H1 (cell line): ENCODE results near the gene HBS1L. TPM values are rescaled to one million over a fixed set of nuclear protein-coding genes. Genes with fewer than 3 reads are reported as not detected.

ENCODE experiments used
- CTCF ChIA-PET: fragments of 300-600 bp; sonication (Branson Sonifier 250); formaldehyde crosslinking; loops from one replicate; lab custom pipeline; 2021; ENCODE audit not compliant: partially characterized antibody; lab: Charles Lee
- POLR2A ChIA-PET: fragments of 300-600 bp; sonication (Branson Sonifier 250); formaldehyde crosslinking; loops from one replicate; lab custom pipeline; 2021; ENCODE audit warnings: inconsistent platforms; ENCODE audit not compliant: partially characterized antibody; lab: Charles Lee
- DNase-seq, 2 experiments: peaks; one replicate each; pipeline versions ENCODE4 v3.0.0 to v3.0.0-alpha.2; 2010 to 2022; ENCODE audit warnings: low spot score in 2 of 2, low read depth in 1 of 2, mixed read lengths in 1 of 2
- FAIRE-seq: peaks from 2 replicates; lab custom pipeline; 2011; peaks lifted over from hg19 to GRCh38; lab: Jason Lieb, UNC
- H2AFZ ChIP-seq: 2 replicates; pipeline ENCODE4 v1.8.1; 2012; ENCODE audit warnings: low read length, inconsistent platforms
- H2AK5ac ChIP-seq: 2 replicates; pipeline ENCODE4 v1.6.1; 2013; ENCODE audit warnings: low read depth, low read length
- H2BK120ac ChIP-seq: replicated peaks from 2 replicates; pipeline ENCODE3; 2013; ENCODE audit warnings: low read depth, low read length, inconsistent platforms
- H2BK12ac ChIP-seq: 2 replicates; pipeline ENCODE4 v1.6.1; 2013; ENCODE audit warnings: low read depth, low read length
- H2BK15ac ChIP-seq: 2 replicates; pipeline ENCODE4 v1.6.1; 2013; ENCODE audit warnings: low read length
- H2BK20ac ChIP-seq: 2 replicates; pipeline ENCODE4 v1.6.1; 2013; ENCODE audit warnings: low read length
- H2BK5ac ChIP-seq: 2 replicates; pipeline ENCODE4 v1.6.1; 2013; ENCODE audit warnings: low read depth, low read length
- H3K14ac ChIP-seq: 2 replicates; pipeline ENCODE4 v1.6.1; 2013; ENCODE audit warnings: inconsistent platforms; ENCODE audit not compliant: insufficient read length
- H3K18ac ChIP-seq: 2 replicates; pipeline ENCODE4 v1.6.1; 2013; ENCODE audit warnings: low read length; ENCODE audit errors: extremely low read depth
- H3K23ac ChIP-seq: 2 replicates; pipeline ENCODE4 v1.6.1; 2013; ENCODE audit warnings: inconsistent platforms; ENCODE audit not compliant: insufficient read length
- H3K23me2 ChIP-seq: 2 replicates; pipeline ENCODE4 v1.6.1; 2013; ENCODE audit warnings: low read depth, low read length
- H3K27ac ChIP-seq: 2 replicates; pipeline ENCODE4 v1.6.1; 2011; ENCODE audit warnings: low read depth, low read length, inconsistent platforms
- H3K27me3 ChIP-seq, 4 experiments: replicated peaks in 1 of 4; 1 replicate in 1 of 4; 2 replicates in 3 of 4; pipeline versions ENCODE4 v1.6.1 to v1.8.1; 2011 to 2013; ENCODE audit warnings: low read length in 3 of 4, mild to moderate bottlenecking in 3 of 4, inconsistent platforms in 2 of 4, mixed read lengths in 2 of 4, moderate library complexity in 1 of 4; ENCODE audit not compliant: control insufficient read depth in 3 of 4, insufficient read depth in 3 of 4; ENCODE audit errors: extremely low read depth in 1 of 4
- H3K36me3 ChIP-seq, 4 experiments: 2 replicates each; pipeline versions ENCODE4 v1.6.1 to v1.8.1; 2011 to 2013; ENCODE audit warnings: mild to moderate bottlenecking in 4 of 4, low read length in 3 of 4, moderate library complexity in 2 of 4, control low read depth in 1 of 4, inconsistent platforms in 1 of 4; ENCODE audit not compliant: insufficient read depth in 4 of 4, control insufficient read depth in 2 of 4
- H3K4ac ChIP-seq: replicated peaks from 2 replicates; pipeline ENCODE3; 2013; ENCODE audit warnings: low read length, low read depth, mixed read lengths, inconsistent platforms; ENCODE audit not compliant: insufficient read length
- H3K4me1 ChIP-seq, 4 experiments: replicated peaks in 1 of 4; 1 replicate in 1 of 4; 2 replicates in 3 of 4; pipeline versions ENCODE4 v1.6.1 to v1.8.1; 2011 to 2013; ENCODE audit warnings: low read length in 3 of 4, inconsistent platforms in 2 of 4, mixed read lengths in 1 of 4; ENCODE audit not compliant: insufficient read depth in 4 of 4, control insufficient read depth in 3 of 4
- H3K4me2 ChIP-seq, 2 experiments: 2 replicates each; pipeline versions ENCODE4 v1.6.1 to v1.8.1; 2011 to 2013; ENCODE audit warnings: low read depth in 2 of 2, low read length in 2 of 2, control low read depth in 1 of 2, inconsistent platforms in 1 of 2, mild to moderate bottlenecking in 1 of 2; ENCODE audit not compliant: insufficient read depth in 1 of 2
- H3K4me3 ChIP-seq, 4 experiments: fragments of 200-600, 300-600 bp in 1 of 4; sonication (generic), shearing (Covaris generic), sonication (Bioruptor Twin) in 1 of 4; 2 replicates each; pipeline versions ENCODE4 v1.5.1 to v1.8.1; 2011 to 2016; ENCODE audit warnings: low read length in 4 of 4, low read depth in 3 of 4, control low read depth in 2 of 4, inconsistent platforms in 2 of 4, mild to moderate bottlenecking in 2 of 4, mixed read lengths in 1 of 4, moderate library complexity in 1 of 4; ENCODE audit not compliant: insufficient read depth in 2 of 4; ENCODE audit errors: extremely low read depth in 1 of 4
- H3K56ac ChIP-seq: replicated peaks from 2 replicates; pipeline ENCODE3; 2013; ENCODE audit warnings: low read depth, mild to moderate bottlenecking, mixed read lengths, low read length, inconsistent platforms; ENCODE audit not compliant: insufficient read length
- H3K79me1 ChIP-seq: 2 replicates; pipeline ENCODE4 v1.6.1; 2013; ENCODE audit warnings: low read depth, low read length, control low read depth
- H3K79me2 ChIP-seq, 2 experiments: 2 replicates each; pipeline versions ENCODE4 v1.6.1 to v1.8.1; 2012 to 2013; ENCODE audit warnings: low read length in 2 of 2, mild to moderate bottlenecking in 2 of 2, inconsistent platforms in 1 of 2; ENCODE audit not compliant: insufficient read depth in 2 of 2, control insufficient read depth in 1 of 2
- H3K9ac ChIP-seq, 4 experiments: replicated peaks in 1 of 4; 1 replicate in 1 of 4; 2 replicates in 3 of 4; pipeline versions ENCODE4 v1.6.1 to v1.8.1; 2011 to 2013; ENCODE audit warnings: low read depth in 3 of 4, low read length in 3 of 4, control low read depth in 2 of 4, mild to moderate bottlenecking in 2 of 4, moderate library complexity in 2 of 4, inconsistent platforms in 1 of 4; ENCODE audit errors: extremely low read depth in 1 of 4
- H3K9me3 ChIP-seq, 2 experiments: 2 replicates each; pipeline versions ENCODE4 v1.6.1 to v1.8.1; 2012 to 2013; ENCODE audit warnings: mild to moderate bottlenecking in 2 of 2, moderate library complexity in 2 of 2, control low read depth in 1 of 2, inconsistent platforms in 1 of 2, low read depth in 1 of 2, low read length in 1 of 2, mixed read lengths in 1 of 2; ENCODE audit not compliant: insufficient read depth in 2 of 2
- H4K20me1 ChIP-seq, 2 experiments: replicated peaks in 1 of 2; 2 replicates each; pipeline versions ENCODE3 to v1.8.1; 2011 to 2013; ENCODE audit warnings: inconsistent platforms in 2 of 2, low read length in 2 of 2, mild to moderate bottlenecking in 1 of 2; ENCODE audit not compliant: insufficient read depth in 2 of 2, control insufficient read depth in 1 of 2
- H4K5ac ChIP-seq: 2 replicates; pipeline ENCODE4 v1.6.1; 2013; ENCODE audit warnings: low read length, low read depth, mixed read lengths, inconsistent platforms; ENCODE audit not compliant: insufficient read length
- H4K8ac ChIP-seq: 2 replicates; pipeline ENCODE4 v1.8.0; 2013; ENCODE audit warnings: mild to moderate bottlenecking, moderate library complexity, low read length, inconsistent platforms; ENCODE audit not compliant: insufficient read depth; ENCODE audit errors: extremely low read depth
- H4K91ac ChIP-seq: replicated peaks from 2 replicates; pipeline ENCODE3; 2013; ENCODE audit warnings: low read length, mixed read lengths, inconsistent platforms; ENCODE audit not compliant: insufficient read length
- CHD2 ChIP-seq: IDR thresholded peaks from 2 replicates; pipeline ENCODE4 v1.6.1; 2012; ENCODE audit warnings: low read length, improper control_type of control experiment
- E2F6 ChIP-seq: IDR thresholded peaks from 2 replicates; pipeline ENCODE4 v1.6.1; 2012; ENCODE audit warnings: inconsistent platforms
- PHF8 ChIP-seq: fragments of 200-600 bp; sonication (generic); conservative IDR thresholded peaks from 2 replicates; pipeline ENCODE4 v1.7.1; 2012; ENCODE audit warnings: low read depth, mild to moderate bottlenecking, inconsistent platforms, low read length, moderate library complexity
- USF2 ChIP-seq: IDR thresholded peaks from 2 replicates; pipeline ENCODE4 v1.6.1; 2011; ENCODE audit warnings: low read length, improper control_type of control experiment
- WGBS, 2 experiments: shearing (Covaris generic) in 1 of 2; methylation state at CpG; one replicate each; pipeline versions ENCODE4 v1.1.6 to v1.1.7; 2013 to 2015; ENCODE audit warnings: low lambda C conversion rate in 2 of 2, mixed read lengths in 2 of 2, inconsistent platforms in 1 of 2, low coverage in 1 of 2, missing lambda C conversion rate in 1 of 2; ENCODE audit not compliant: insufficient replicate concordance in 2 of 2, insufficient coverage in 1 of 2, insufficient read length in 1 of 2; ENCODE audit errors: extremely low coverage in 1 of 2, missing lambda C conversion rate in 1 of 2; 5-methylcytosine and 5-hydroxymethylcytosine counted together
- polyA plus RNA-seq, 7 experiments: library from polyadenylated mRNA; depleted of rRNA in 3 of 7; stranded (reverse) in 5 of 7; unstranded in 2 of 7; fragments of >200 nt in 5 of 7; fragments of 200-250 nt in 2 of 7; gene quantifications; 1 replicate in 5 of 7; 2 replicates in 1 of 7; 4 replicates in 1 of 7; pipeline versions ENCODE4 v1.2.1 to v1.2.3, GENCODE V29; 2011 to 2013; ENCODE audit warnings: missing spikeins in 2 of 7, mixed read lengths in 2 of 7
- total RNA-seq: library from RNA; stranded (reverse); fragmentation: NEBNext Ultra II Directional; extraction: Animal tissue kit (Norgen Biotek cat#: 25700); gene quantifications from 2 replicates; pipeline ENCODE4 v1.2.1, GENCODE V29; 2021

HBS1L gene
- total and polyA plus RNA-seq, 2 of the 8 experiments (the other 6 are each of a cell fraction or from before 2014, with no cell fraction given): 28.1 to 97.1 TPM

GRCh38 chr6:135048915-135049314 is 5.7 kb downstream of the HBS1L start:
- no peak for TF ChIP-seq CHD2
- TF ChIP-seq E2F6: no peak
- no peak for TF ChIP-seq USF2
- no peak for TF ChIP-seq PHF8
- WGBS, 2 experiments: 100% methylated on average over 2 of the region's 2 CpGs; no CpG with 5 or more reads in 1 of the 2 experiments
- no peak for FAIRE-seq

More at GRCh38 chr6:135048915-135049314, 5.7 kb downstream of the HBS1L start:
- no peak overlapping the region for H2BK15ac ChIP-seq
- H3K27ac ChIP-seq: no peak overlapping the region
- no peak overlapping the region for H4K91ac ChIP-seq
- H2BK20ac ChIP-seq: no peak overlapping the region
- no peak overlapping the region for H2AFZ ChIP-seq
- no peaks in the 10 kb centered on the region for H3K27me3 ChIP-seq
- no peak overlapping the region for H3K14ac ChIP-seq
- peaks cover 0 to 2% (median 0%) of the 10 kb centered on the region in 4 experiments; a peak in 2 of 7 replicates for H3K4me1 ChIP-seq
- H3K9me3 ChIP-seq: no peaks in the 10 kb centered on the region
- H3K36me3 ChIP-seq: peaks cover 3 to 14% (median 10%) of the 10 kb centered on the region in 4 experiments; a peak in 6 of 8 replicates
- H3K23ac ChIP-seq: no peak overlapping the region
- no peak overlapping the region for H3K18ac ChIP-seq
- no peak overlapping the region for H2BK120ac ChIP-seq
- no peak overlapping the region for H2AK5ac ChIP-seq
- H3K79me2 ChIP-seq: peaks cover 26 to 95% of the 10 kb centered on the region in 2 experiments
- H3K4me3 ChIP-seq: no peak overlapping the region
- H2BK12ac ChIP-seq: no peak overlapping the region
- ChIA-PET CTCF (no interaction called here), POLR2A (no interaction called here)
- no peak overlapping the region for H4K8ac ChIP-seq
- peaks cover 6% of the 10 kb centered on the region; the same call in 1 of the 2 replicates for H3K79me1 ChIP-seq
- no peak for DNase-seq
- no peak overlapping the region for H3K4me2 ChIP-seq
- H2BK5ac ChIP-seq: no peak overlapping the region
- H4K5ac ChIP-seq: no peak overlapping the region
- 0 out of 2 replicates have a peak, but pooled peaks cover 2% of the 10 kb centered on the region for H3K23me2 ChIP-seq
- H3K9ac ChIP-seq: no peak overlapping the region
- no peak overlapping the region for H3K56ac ChIP-seq
- peaks cover 0 to 4% of the 10 kb centered on the region in 2 experiments for H4K20me1 ChIP-seq
- H3K4ac ChIP-seq: no peak overlapping the region
